Body of pancreas (tissue), 4 donors: Measurements from ENCODE around the gene ZNF652.

ENCODE experiments used
- POLR2A ChIP-seq, 3 donors: fragments of 450-650 bp; IDR thresholded peaks; one replicate each; pipeline ENCODE4 v1.6.1; 2016; ENCODE audit warnings: antibody characterized with exemption in 3 of 3, mild to moderate bottlenecking in 2 of 3
- TF ChIP-seq, protein P1 (sequence below), 7 experiments: fragments of 450-650 bp in 4 of 7; fragments of 200-600 bp in 3 of 7; sonication (generic) in 3 of 7; IDR thresholded peaks; one replicate each; pipeline ENCODE4 v1.5.1; 2016 to 2019; ENCODE audit warnings: antibody characterized with exemption in 7 of 7

DNA sequence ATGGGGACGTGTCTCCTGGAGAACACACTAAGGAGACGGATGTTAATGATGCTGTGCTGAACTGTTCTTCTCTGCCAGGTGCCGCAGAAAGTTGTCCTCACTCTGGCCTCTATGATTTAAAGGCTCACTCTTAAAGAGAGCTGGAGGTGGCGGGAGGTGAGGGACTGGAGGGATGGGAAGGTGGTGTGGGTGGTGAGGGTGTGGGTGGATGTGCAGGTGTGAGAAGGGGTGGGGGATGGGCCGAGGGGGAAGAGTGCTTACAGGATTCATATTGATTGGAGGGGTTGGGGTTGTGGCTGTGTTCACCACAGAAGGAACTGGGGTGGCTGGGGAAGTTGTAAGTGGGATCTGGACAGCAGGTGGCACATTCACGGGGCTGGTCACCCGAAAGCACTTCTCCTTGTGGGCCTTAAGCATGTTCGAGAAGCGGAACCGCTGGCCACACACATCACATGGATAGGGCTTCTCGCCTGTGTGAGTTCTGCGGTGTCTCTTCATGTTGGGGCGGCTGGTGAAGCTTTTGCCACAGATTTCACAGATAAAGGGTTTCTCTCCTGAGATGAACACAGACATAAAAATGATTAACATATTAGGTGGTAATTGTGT lies 63.6 kb downstream of the ZNF652 start:
- no peak for TF ChIP-seq POLR2A (IDR thresholded peaks at IDR 0.05)
- TF ChIP-seq, protein P1, sequence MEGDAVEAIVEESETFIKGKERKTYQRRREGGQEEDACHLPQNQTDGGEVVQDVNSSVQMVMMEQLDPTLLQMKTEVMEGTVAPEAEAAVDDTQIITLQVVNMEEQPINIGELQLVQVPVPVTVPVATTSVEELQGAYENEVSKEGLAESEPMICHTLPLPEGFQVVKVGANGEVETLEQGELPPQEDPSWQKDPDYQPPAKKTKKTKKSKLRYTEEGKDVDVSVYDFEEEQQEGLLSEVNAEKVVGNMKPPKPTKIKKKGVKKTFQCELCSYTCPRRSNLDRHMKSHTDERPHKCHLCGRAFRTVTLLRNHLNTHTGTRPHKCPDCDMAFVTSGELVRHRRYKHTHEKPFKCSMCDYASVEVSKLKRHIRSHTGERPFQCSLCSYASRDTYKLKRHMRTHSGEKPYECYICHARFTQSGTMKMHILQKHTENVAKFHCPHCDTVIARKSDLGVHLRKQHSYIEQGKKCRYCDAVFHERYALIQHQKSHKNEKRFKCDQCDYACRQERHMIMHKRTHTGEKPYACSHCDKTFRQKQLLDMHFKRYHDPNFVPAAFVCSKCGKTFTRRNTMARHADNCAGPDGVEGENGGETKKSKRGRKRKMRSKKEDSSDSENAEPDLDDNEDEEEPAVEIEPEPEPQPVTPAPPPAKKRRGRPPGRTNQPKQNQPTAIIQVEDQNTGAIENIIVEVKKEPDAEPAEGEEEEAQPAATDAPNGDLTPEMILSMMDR (IDR thresholded peaks at IDR 0.05), result no peak
